Kidney (tissue), 14 donors: Measurements from ENCODE around the gene DDX25. TPM values are rescaled to one million over a fixed set of nuclear protein-coding genes. Genes with fewer than 3 reads are reported as not detected.

Experiments used
- DNase-seq, 5 donors: peaks; one replicate each; pipeline ENCODE4 v3.0.0-alpha.2; 2013 to 2020
- FAIRE-seq: peaks from 2 replicates; lab custom pipeline; 2012; peaks lifted over from hg19 to GRCh38; lab: Jason Lieb, UNC
- H3K27ac ChIP-seq, 2 donors: one replicate each; pipeline ENCODE4 v1.7.0; 2013; ENCODE audit warnings: low read depth in 2 of 2, low read length in 2 of 2, inconsistent platforms in 1 of 2
- H3K27me3 ChIP-seq: one replicate; pipeline ENCODE4 v1.7.1; 2013; ENCODE audit warnings: low read length, inconsistent platforms; ENCODE audit not compliant: control insufficient read depth, insufficient read depth
- H3K36me3 ChIP-seq, 3 donors: one replicate each; pipeline versions ENCODE4 v1.7.0 to v1.7.1; 2013; ENCODE audit warnings: low read length in 3 of 3, control low read depth in 1 of 3, inconsistent platforms in 1 of 3; ENCODE audit not compliant: insufficient read depth in 3 of 3, control insufficient read depth in 2 of 3
- H3K4me1 ChIP-seq, 3 donors: one replicate each; pipeline versions ENCODE4 v1.7.0 to v1.7.1; 2013; ENCODE audit warnings: low read length in 3 of 3, inconsistent platforms in 1 of 3, low read depth in 1 of 3; ENCODE audit not compliant: control insufficient read depth in 2 of 3, insufficient read depth in 2 of 3
- H3K4me3 ChIP-seq, 3 donors: one replicate each; pipeline versions ENCODE4 v1.7.0 to v1.8.1; 2013; ENCODE audit warnings: low read length in 3 of 3, control low read depth in 1 of 3, inconsistent platforms in 1 of 3
- H3K9ac ChIP-seq, 3 donors: one replicate each; pipeline versions ENCODE4 v1.7.0 to v1.7.1; 2013; ENCODE audit warnings: low read length in 3 of 3, control low read depth in 1 of 3, inconsistent platforms in 1 of 3
- H3K9me3 ChIP-seq, 3 donors: one replicate each; pipeline versions ENCODE4 v1.7.0 to v1.7.1; 2013; ENCODE audit warnings: low read length in 3 of 3, control low read depth in 1 of 3, inconsistent platforms in 1 of 3; ENCODE audit not compliant: control insufficient read depth in 2 of 3, insufficient read depth in 1 of 3
- CTCF ChIP-seq: IDR thresholded peaks from 3 replicates; pipeline ENCODE4 v1.5.1; 2012; ENCODE audit warnings: mild to moderate bottlenecking, moderate library complexity, borderline replicate concordance; ENCODE audit not compliant: insufficient read depth; ENCODE audit errors: extremely low read depth
- intact Hi-C: fragments of 100-400 bp; cut with DNase I; formaldehyde crosslinking; loops from one replicate; pipeline ENCODE4 v1.11.1; 2022
- polyA plus RNA-seq: library from polyadenylated mRNA; stranded (reverse); fragments of 350-450 nt; fragmentation: Illumina TruSeq; extraction: RNeasy Lipid Tissue Mini Kit (QIAGEN cat#74804); gene quantifications from one replicate; pipeline ENCODE4 v1.2.3, GENCODE V29; 2014; ENCODE audit warnings: low read depth, low replicate concordance; ENCODE audit not compliant: insufficient read depth
- total RNA-seq: library from RNA; stranded (reverse); fragmentation: NEBNext Ultra II Directional; extraction: Animal tissue kit (Norgen Biotek cat#: 25700); gene quantifications from one replicate; pipeline ENCODE4 v1.2.1, GENCODE V29; 2021
- donor health status: control.
- donor health status: control.
- donor health status: control.
- donor health status: control.
- donor health status: control.
- donor health status: DM: yes; HTN: yes; CAD: no.
- donor health status: Normal renal cell carcinoma (clear cell type).

Gene DDX25
- total and polyA plus RNA-seq, 2 donors from 2014 or later = 1.1 to 3.8 TPM

GRCh38 chr11:125959511-125959910 lies 55.2 kb downstream of the DDX25 start:
- TF ChIP-seq CTCF = no peak
- no peak for DNase-seq
- H3K4me3 ChIP-seq = no peak overlapping the region

GRCh38 chr11:125959931-125960330 lies 55.6 kb downstream of the DDX25 start:
- H3K27me3 ChIP-seq = no peaks in the 10 kb centered on the region
- H3K9ac ChIP-seq = no peak overlapping the region
- H3K4me1 ChIP-seq = no peaks in the 10 kb centered on the region
- intact Hi-C loops = no loop called here
- H3K4me3 ChIP-seq = no peak overlapping the region
- no peaks in the 10 kb centered on the region for H3K36me3 ChIP-seq
- H3K27ac ChIP-seq = no peak overlapping the region
- no peak for DNase-seq
- H3K9me3 ChIP-seq = no peaks in the 10 kb centered on the region
- FAIRE-seq = no peak
- TF ChIP-seq CTCF = no peak

More at GRCh38 chr11:125959511-125959910, 55.2 kb downstream of the DDX25 start:
- no peaks in the 10 kb centered on the region for H3K27me3 ChIP-seq
- intact Hi-C loops = no loop called here
- H3K9ac ChIP-seq = no peak overlapping the region
- H3K4me1 ChIP-seq = no peaks in the 10 kb centered on the region
- no peak for FAIRE-seq
- no peaks in the 10 kb centered on the region for H3K36me3 ChIP-seq
- H3K9me3 ChIP-seq = no peaks in the 10 kb centered on the region
- H3K27ac ChIP-seq = no peak overlapping the region

DNA sequence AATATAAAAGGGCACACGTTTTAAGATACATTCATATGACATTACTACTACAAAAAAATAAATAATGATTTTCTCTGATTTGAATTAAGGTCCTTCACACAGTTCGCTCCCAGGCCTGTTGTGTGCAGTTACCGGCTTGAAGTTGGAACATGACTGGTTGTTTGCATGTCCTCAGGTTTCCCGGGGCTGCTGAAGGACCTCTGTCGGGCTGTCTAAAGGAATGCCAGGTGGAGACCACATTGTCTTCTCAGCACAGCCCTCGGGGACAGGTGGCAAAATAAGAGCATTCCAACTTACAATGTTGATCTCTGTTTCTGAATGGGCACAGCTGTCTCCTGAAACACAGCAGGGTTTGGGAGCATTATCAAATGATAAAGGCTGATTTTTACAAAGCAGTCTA lies 56.5 kb downstream of the DDX25 start:
- TF ChIP-seq CTCF = no peak
- Histone ChIP-seq H3K4me3 (no peak overlapping the region), H3K27me3 (no peaks in the 10 kb centered on the region), H3K9ac (no peak overlapping the region), H3K4me1 (no peaks in the 10 kb centered on the region), H3K9me3 (no peaks in the 10 kb centered on the region), H3K36me3 (no peaks in the 10 kb centered on the region), H3K27ac (no peak overlapping the region)
- no peak for FAIRE-seq
- DNase-seq = no peak
- intact Hi-C loops = no loop called here

GRCh38 chr11:125967515-125967914 lies 63.2 kb downstream of the DDX25 start:
- Histone ChIP-seq H3K9ac (no peak overlapping the region), H3K36me3 (no peaks in the 10 kb centered on the region), H3K4me1 (no peaks in the 10 kb centered on the region), H3K4me3 (no peak overlapping the region), H3K9me3 (no peaks in the 10 kb centered on the region), H3K27ac (no peak overlapping the region), H3K27me3 (no peaks in the 10 kb centered on the region)
- FAIRE-seq (no peak), DNase-seq (no peak)
- TF ChIP-seq CTCF = no peak
- intact Hi-C loops = no loop called here
